GM19193 (cell line): ENCODE results near the gene MRPS15.

Source experiments
- POLR2A ChIP-seq: IDR thresholded peaks from 4 replicates; pipeline ENCODE4 v1.6.1; 2011; ENCODE audit not compliant: insufficient read depth, insufficient read length; ENCODE audit errors: extremely low read depth

The MRPS15 gene

DNA sequence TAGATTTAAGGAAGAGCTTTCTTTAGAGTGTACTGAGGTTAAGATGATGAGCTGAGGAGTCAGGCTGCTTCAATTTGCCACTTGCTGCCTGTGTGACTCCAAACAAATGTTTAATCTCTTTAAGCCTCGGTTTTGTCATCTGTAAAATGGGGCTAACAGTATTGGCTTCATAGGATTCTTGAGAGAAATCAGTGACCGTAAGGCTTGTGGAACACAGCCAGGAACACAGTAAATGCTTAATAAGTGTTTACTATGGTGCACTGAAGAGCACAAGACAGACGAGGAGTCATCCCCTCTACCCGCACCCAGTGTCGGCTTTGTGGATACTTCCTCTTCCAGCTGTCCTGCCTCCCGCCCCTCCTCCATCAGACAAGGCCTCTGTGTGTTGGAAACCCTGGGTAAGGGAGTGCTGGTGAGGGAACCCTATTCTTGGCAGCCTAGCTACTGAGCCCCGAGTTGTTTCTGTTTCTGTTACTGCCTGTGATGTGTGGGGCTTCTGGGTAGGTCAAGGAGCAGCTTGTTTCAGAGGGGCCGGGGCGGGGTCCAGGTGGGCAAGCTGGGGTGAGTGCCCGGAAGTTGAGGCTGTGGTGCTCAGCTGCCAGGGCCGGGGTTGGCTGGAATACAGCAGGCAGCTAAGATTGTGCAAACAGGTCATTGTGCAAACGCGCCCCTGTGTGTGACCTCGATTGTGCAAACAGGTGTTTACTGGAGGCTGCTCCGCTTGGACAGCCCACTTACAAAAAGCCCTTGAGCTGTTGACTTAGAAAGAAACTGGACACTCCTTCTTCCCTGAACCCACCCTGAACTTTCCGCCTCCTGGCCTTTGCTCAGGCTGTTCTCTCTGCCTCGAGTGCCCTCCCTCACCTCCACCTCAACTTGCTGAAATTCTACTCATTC, 22.5 kb upstream of the MRPS15 start:
- peak; percentile 21 for TF ChIP-seq POLR2A

DNA sequence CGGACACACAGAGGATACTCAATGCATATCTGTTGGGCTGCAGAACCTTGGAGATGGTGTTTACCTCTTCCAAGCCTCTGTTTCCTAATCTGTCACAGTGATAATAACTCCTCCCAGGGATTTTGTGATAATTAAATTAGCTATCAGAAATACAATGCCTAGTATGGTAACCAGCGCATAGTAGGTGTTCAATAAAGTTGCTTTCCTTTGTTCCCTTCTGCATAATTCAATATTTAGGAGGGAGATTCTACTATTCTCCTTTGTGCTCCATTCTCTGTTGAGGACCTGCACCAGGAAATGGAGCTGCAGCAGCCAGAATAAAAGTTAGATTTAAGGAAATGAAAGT, 21.9 kb upstream of the MRPS15 start:
- no peak for TF ChIP-seq POLR2A

DNA sequence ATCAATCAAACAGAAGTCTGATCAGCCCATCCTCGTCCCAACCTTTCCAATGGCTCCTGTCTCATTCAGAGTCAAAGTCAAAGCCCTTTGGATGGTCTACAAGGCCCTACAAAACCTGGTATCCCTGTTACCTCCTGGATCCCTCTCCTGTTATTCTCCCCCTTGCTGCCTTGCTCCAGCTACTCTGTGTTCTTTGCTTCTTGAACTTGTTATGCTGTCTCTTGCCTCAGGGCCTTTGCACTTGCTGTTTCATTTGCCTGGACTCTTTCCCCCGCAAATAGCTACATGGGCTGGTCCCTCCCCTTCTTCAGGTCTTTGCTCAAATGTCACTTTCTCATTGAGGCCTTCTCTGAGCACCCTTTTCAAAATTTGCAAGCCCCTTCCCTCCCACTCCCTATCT, 19.9 kb upstream of the MRPS15 start:
- TF ChIP-seq POLR2A: no peak

DNA sequence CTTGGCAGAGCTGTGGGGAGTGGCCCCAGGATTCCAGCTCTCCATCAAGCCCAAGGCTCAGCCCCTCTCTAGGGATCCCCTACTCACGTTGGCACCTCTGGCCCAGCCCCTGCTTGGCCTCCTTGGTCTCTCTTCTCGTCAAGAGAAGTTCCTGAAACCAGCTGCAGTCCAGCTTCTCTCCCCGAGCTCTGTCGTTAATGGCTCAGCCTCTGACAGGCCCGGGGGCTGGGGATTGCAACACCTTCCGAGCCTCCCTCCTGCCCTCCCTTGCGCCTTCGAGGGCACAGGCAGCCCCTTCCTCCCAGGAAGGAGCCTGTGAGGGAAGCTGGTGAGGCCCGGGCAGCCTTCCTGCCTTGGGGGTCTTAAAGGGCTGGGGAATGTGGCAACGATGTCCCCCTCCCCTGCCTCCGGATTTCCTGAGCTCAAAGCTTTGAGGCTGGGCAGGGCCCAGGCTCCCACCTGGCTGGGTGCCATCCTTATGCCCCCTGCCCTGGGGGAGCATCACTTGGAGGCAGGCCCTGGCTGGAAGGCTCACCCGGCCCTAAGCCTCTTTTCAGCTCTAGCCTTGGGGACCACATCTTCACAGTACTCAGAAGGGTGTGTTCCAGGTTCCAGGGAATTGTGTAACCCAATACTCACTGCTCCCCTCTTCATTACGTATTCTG, 18.7 kb upstream of the MRPS15 start, which contains the start of gene CSF3R:
Gene CSF3R, minus strand, starts transcription at position 190 of the 665 bp plus-strand sequence. CDS start 3,417 bp downstream, outside the sequence.
- TF ChIP-seq POLR2A: no peak

DNA sequence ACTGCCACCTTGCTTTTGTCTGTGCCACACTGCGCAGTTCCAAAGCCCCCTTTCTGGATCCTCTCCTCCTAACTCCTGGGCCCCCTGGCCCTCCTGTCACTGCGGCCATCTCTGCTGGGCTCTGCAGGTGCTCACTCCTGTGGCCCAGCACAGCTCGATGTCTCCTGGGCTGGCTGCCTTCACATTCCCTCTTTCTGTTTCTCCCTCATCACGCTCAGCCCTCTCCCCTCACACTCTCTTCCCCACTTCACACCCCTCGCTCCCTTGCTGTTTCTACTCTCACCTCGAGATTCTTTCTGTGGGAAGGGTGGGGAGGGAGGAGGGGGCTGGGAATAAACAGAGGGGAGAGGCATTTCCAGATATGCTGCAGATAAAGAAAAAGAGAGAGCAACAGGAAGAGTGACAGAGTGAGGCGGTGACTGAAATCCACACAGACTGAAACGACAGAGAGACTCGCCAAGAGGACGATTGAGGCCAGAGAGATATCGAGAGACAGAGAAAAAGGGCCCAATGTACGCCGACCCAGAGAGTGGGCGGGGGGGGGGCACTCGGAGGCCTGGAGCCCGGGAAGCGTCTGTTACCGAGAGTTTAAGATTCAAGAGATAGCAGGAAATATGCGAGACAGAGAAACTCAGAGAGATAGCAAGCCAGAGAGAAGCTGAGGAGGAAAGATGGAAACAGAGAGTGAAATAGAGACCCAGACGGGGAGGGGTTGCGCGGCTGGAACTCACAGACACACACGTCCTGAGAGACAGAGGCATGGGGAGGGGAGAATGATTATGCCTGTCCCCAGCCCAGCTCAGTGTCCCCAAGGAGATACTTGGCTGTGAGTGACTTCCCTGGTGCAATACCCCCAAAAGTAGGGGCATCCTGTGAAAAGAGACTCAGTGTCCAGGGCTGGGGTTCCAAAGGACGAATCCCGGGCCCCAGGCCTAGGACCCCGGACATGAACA, 17.9 kb upstream of the MRPS15 start:
- TF ChIP-seq POLR2A: no peak

DNA sequence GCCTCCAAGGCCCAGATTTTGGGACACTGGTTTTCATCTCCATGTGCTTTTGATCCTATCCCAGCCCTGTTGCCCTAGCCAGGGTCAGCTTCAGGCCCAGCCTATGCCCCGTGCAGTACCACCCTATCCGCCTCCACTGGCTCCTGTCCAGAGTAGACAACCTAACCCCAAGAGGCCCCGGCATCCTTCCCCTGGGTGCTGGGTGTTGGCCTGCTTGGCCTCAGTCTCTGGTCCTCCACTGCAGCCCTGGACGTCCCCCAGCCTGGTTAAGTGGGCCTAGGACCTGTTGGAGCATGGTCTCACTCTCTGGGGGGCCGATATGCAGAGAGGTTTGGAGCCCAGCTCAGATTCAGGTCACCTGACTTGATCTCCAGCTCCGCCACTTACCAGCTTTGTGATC, 16.9 kb upstream of the MRPS15 start:
- no peak for TF ChIP-seq POLR2A

DNA sequence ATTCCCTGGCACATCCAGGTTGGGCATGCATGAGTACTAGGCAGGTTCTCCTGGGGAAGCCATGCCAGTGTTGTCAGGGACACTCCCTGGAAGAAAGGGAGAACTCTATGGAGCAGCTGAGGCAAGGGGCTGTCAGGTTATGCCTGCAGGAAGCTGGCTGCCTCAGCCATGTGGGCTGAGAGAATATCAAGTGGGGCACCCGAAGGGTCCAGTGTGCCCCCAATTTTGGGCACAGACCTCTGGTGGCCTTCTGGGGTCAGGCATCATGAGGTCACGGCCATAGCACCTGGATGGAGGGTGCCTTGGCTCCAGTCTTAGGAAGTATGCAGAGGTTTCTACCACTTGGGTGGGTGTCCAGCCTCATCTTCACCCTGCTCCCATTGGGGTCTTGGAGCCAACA, 16.0 kb upstream of the MRPS15 start:
- no peak for TF ChIP-seq POLR2A

DNA sequence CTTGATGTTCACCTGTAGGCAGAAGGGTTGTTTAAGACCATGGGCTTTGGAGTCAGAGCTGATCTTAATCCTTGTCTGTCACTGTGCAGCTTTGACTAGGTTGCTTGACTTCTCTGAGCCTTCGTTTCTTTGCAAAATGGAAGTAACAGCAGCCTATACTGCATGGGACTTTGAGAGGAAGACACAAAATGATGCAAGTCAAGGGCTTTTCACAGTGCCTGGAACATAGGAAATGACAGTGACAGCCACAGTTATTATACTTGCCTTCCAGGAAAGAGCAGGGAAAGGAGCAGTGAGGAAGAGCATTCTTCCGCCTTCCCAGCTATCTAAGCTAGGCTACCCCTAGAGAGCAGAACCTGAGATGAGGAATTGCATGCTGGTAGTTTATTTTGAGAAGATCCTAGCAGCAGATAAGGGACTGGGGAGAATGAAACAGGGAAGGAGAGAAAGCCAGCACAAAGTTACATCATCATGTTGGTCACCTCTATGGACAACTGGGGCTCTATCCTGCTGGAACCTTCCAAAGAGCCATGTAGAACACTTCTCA, 15.4 kb upstream of the MRPS15 start:
- no peak for TF ChIP-seq POLR2A

DNA sequence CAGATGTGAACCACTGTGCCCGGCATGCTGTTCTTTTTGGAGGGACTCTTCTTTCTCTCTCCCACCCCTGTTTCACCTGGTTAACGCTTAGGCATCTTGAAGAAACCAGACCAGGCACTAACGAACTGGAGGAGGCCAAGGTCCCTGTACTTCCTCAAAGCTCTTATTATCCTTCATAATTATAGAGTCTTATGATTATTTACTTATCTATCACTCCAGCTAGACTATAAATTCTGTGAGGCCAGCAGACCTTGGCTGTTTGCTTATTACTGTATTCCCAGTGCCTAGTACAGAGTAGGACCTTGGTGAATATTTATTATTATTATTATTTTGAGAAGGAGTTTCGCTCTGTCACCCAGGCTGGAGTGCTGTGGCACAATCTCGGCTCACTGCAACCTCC, 12.8 kb upstream of the MRPS15 start:
- TF ChIP-seq POLR2A: no peak

DNA sequence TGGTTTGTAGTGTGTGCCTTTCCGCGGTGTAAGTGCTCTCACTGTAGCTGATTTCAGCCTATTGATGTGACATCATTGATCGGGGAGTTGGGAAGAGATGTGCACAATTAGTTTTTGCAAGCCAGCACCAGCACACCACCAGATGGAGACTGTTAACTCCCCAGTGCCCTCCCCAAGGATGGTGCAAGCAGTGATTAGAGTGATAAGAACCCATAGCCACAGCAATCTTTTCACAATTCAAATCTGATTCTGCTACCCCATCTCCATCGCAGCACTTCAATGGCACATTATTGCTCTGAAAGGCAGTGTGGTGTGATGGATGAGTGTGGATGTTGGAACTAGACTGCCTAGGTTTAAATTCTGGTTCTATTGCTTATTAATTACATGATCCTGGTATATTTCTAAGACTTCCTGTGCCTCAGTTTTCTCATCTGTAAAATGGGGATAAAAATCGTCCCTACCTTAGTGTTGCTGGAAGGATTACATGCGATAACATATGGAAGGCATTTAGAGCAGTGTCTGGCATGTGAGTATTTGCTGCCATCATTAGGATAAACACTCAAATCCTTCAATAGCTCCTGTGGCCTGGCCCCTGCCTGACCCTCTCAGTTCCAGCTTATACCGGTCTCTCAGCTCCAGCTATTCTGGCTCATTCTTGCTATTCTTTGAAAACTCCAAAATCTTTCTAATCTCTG, 11.9 kb upstream of the MRPS15 start:
- TF ChIP-seq POLR2A: no peak

DNA sequence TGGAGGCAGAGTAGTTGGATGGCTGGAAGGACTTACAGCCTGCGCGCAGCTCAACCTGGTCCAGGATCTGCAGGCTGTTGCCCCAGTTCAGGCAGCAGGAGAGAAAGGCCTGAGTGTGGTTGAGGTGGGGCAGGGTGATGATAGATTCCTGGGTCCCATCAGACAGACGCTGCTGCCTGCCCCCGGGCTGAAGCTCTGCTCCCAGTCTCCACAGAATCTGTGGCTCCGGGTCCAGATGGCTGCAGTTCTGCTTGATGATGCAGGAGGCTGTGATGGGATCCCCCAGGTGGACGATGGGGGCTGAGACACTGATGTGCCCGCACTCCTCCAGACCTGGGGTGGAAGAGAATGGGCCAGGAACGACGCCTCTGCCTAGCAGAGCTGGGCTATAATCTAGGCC, 11.2 kb upstream of the MRPS15 start:
- no peak for TF ChIP-seq POLR2A

DNA sequence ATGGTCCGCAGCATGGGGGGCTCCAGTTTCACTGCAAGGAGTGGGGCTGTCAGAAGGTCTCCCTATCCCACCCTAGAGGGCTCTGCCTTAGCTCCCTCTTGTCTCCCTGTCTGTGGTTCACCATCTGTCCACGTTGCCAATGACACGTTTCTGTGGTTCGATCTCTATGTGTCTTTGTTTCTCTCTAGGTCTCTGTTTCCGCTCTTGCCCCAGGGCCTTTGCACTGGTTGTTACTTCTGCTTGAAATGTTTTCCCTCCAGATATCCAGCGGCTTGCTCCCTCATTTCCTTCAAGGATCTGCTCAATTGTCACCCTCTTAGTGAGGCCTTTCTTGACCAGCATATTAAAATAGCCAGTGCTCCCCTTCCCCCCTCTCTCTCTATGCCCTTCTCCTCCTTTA, 8.5 kb upstream of the MRPS15 start:
- TF ChIP-seq POLR2A: no peak

DNA sequence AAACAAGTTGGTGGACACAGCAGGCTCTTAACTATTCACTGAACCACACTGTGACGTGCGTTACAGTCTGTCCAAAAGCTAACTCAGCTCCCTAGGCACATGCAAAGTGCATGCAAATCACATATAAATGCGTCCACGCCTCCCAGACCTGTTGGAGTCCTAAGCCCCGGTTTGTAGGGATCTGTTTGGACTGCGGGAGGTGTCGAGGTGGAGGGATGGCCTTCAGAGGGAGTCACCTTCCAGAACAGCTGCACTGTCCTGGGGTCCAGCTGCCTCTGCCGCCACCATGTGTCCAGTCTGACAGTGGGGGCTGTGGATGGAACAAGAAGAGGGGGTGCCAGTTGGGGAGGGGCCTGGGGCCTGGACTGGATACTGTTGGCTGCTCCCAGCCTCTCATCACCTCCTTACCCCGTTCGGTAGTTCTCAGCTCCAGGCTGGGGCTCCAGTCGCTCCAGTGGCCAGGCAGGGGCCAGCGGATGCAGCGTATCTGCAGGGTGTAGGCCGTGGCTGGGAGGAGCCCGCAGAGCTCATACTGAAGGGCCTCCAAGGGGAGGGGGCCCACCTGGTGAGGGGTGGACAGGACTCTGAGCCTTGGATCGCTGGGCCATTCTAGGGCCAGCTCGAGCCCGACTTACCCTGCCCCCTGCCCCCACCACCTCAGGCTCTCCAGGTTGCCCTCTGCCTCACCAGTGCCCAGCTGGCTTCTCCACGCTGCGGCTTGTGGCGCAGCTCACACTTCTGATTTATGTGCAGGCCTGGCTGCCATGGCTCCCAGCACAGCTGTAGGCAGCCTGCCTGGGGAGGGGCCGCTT, 7.9 kb upstream of the MRPS15 start:
- TF ChIP-seq POLR2A: no peak
